ENCODE measurements around the gene CERT1.

CERT1 gene

DNA sequence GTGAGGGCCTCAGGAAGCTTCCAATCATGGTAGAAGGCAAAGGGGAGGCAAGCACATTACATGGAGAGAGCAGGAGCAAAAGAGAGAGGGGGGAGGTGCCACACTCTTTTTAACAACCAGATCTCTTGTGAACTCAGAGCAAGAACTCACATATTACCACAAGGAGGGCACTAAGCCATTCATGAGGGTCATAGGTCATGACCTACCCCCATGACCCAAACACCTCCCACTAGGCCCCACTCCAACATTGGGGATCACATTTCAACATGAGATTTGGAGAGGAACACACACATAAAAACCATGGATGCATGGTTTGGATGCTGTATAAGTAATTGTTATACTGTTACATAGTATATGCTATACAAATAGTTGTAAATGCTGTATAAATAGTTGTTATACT is 17.8 kb upstream of the CERT1 start:
- no peak overlapping the region for H3K27ac ChIP-seq
- no peaks in the 10 kb centered on the region for H3K27me3 ChIP-seq (ENCODE audit: insufficient read depth, low read depth)
- peaks cover 19% of the 10 kb centered on the region; the same call in 1 of the 2 replicates for H3K79me2 ChIP-seq (ENCODE audit: insufficient read depth, low read depth)
- no peak overlapping the region for H3K4me2 ChIP-seq
- H3K9ac ChIP-seq: no peak overlapping the region
- no peaks in the 10 kb centered on the region for H3K4me1 ChIP-seq (ENCODE audit: low read depth, poor library complexity, severe bottlenecking)
- TF ChIP-seq, protein P1, sequence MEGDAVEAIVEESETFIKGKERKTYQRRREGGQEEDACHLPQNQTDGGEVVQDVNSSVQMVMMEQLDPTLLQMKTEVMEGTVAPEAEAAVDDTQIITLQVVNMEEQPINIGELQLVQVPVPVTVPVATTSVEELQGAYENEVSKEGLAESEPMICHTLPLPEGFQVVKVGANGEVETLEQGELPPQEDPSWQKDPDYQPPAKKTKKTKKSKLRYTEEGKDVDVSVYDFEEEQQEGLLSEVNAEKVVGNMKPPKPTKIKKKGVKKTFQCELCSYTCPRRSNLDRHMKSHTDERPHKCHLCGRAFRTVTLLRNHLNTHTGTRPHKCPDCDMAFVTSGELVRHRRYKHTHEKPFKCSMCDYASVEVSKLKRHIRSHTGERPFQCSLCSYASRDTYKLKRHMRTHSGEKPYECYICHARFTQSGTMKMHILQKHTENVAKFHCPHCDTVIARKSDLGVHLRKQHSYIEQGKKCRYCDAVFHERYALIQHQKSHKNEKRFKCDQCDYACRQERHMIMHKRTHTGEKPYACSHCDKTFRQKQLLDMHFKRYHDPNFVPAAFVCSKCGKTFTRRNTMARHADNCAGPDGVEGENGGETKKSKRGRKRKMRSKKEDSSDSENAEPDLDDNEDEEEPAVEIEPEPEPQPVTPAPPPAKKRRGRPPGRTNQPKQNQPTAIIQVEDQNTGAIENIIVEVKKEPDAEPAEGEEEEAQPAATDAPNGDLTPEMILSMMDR (conservative IDR thresholded peaks at IDR 0.05; ENCODE audit: low read depth, low read length): no peak
- no peak overlapping the region for H3K4me3 ChIP-seq (IDR thresholded peaks at IDR 0.05; ENCODE audit: insufficient read depth, low read depth, low read length)
- H4K20me1 ChIP-seq (ENCODE audit: insufficient read depth): no peaks in the 10 kb centered on the region
- H2AFZ ChIP-seq (ENCODE audit: low read depth): no peak overlapping the region
- H3K36me3 ChIP-seq (ENCODE audit: insufficient read depth): no peaks in the 10 kb centered on the region

DNA sequence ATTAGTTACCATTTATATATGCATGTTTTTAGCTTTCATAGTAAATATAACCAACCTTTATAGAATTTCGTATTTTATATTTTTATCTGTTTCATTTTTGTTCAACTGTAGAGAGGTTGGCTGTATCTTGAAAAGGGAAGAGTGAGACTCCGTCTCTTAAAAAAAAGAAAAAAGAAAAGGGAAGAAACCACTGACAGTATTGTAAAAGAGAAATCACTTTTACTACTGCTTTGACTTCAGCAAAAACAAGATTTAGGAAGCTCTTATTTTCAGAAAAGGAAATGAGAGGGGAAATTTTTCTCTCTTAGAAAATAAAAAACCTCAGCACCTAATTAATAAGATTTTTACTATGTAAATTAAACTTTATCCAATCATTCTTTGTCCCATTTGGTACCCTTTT is 14.6 kb upstream of the CERT1 start:
- peaks cover 15% of the 10 kb centered on the region; the same call in 1 of the 2 replicates for H3K79me2 ChIP-seq (ENCODE audit: insufficient read depth, low read depth)
- no peak overlapping the region for H3K9ac ChIP-seq
- H4K20me1 ChIP-seq (ENCODE audit: insufficient read depth): no peaks in the 10 kb centered on the region
- H3K27me3 ChIP-seq (ENCODE audit: insufficient read depth, low read depth): no peaks in the 10 kb centered on the region
- no peak overlapping the region for H3K4me3 ChIP-seq (IDR thresholded peaks at IDR 0.05; ENCODE audit: insufficient read depth, low read depth, low read length)
- no peak overlapping the region for H3K4me2 ChIP-seq
- H2AFZ ChIP-seq (ENCODE audit: low read depth): no peak overlapping the region
- H3K27ac ChIP-seq: no peak overlapping the region
- peaks cover 10% of the 10 kb centered on the region for H3K4me1 ChIP-seq (ENCODE audit: low read depth, poor library complexity, severe bottlenecking)
- TF ChIP-seq, protein P1 (conservative IDR thresholded peaks at IDR 0.05; ENCODE audit: low read depth, low read length): no peak
- no peaks in the 10 kb centered on the region for H3K36me3 ChIP-seq (ENCODE audit: insufficient read depth)

DNA sequence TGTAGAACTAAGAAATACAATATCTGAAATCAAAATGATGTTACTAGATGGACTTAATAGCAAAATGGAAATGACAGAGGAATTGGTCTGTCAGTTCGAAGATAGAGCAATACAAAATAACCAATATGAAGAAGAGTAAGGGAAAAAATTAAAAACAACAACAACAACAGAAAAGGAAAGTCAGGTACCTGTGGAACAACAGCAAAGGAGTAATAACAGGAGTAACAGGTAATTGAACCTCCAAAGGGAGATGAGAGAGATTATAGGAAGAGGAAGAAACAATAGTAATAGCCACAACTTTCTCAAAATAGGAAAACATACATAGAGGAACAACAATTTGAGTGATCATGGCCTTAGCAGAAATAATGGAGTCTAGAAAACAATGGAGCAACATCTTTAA is 13.9 kb upstream of the CERT1 start:
- H3K27me3 ChIP-seq (ENCODE audit: insufficient read depth, low read depth): no peaks in the 10 kb centered on the region
- TF ChIP-seq, protein P1 (conservative IDR thresholded peaks at IDR 0.05; ENCODE audit: low read depth, low read length): no peak
- no peak overlapping the region for H3K4me3 ChIP-seq (IDR thresholded peaks at IDR 0.05; ENCODE audit: insufficient read depth, low read depth, low read length)
- H3K79me2 ChIP-seq (ENCODE audit: insufficient read depth, low read depth): peaks cover 23% of the 10 kb centered on the region; the same call in 1 of the 2 replicates
- no peaks in the 10 kb centered on the region for H3K36me3 ChIP-seq (ENCODE audit: insufficient read depth)
- no peaks in the 10 kb centered on the region for H4K20me1 ChIP-seq (ENCODE audit: insufficient read depth)
- H2AFZ ChIP-seq (ENCODE audit: low read depth): no peak overlapping the region
- H3K4me1 ChIP-seq (ENCODE audit: low read depth, poor library complexity, severe bottlenecking): peaks cover 10% of the 10 kb centered on the region
- H3K4me2 ChIP-seq: no peak overlapping the region
- H3K9ac ChIP-seq: no peak overlapping the region
- H3K27ac ChIP-seq: no peak overlapping the region

DNA sequence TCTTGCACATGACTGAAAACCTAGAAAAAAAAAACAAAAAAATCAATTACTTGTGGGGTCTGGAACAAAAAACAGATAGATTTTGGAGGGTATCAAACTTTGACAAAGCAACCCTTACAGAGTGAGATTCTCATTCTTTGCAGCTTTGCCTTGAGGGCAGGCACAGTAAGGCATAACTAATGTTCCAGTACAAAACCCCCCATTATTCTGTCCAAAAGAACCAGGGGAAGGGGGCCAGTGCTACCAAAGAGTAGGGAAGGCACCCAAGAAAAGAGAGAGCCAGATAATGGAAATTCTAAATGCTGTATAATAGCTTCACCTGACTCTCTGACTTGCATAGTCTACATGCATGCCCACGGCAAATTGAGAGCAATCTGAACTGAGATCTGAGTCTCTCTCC is 13.2 kb upstream of the CERT1 start:
- H3K9ac ChIP-seq: no peak overlapping the region
- H3K79me2 ChIP-seq (ENCODE audit: insufficient read depth, low read depth): peaks cover 30% of the 10 kb centered on the region; the same call in 1 of the 2 replicates
- H2AFZ ChIP-seq (ENCODE audit: low read depth): no peak overlapping the region
- H3K27me3 ChIP-seq (ENCODE audit: insufficient read depth, low read depth): no peaks in the 10 kb centered on the region
- TF ChIP-seq, protein P1 (conservative IDR thresholded peaks at IDR 0.05; ENCODE audit: low read depth, low read length): no peak
- no peak overlapping the region for H3K27ac ChIP-seq
- peaks cover 15% of the 10 kb centered on the region for H3K4me1 ChIP-seq (ENCODE audit: low read depth, poor library complexity, severe bottlenecking)
- H3K4me3 ChIP-seq (IDR thresholded peaks at IDR 0.05; ENCODE audit: insufficient read depth, low read depth, low read length): no peak overlapping the region
- H4K20me1 ChIP-seq (ENCODE audit: insufficient read depth): no peaks in the 10 kb centered on the region
- H3K4me2 ChIP-seq: no peak overlapping the region
- no peaks in the 10 kb centered on the region for H3K36me3 ChIP-seq (ENCODE audit: insufficient read depth)

Data from KMS-11 (cell line).